K562 (cell line): Measurements from ENCODE around the gene CD55. TPM values are rescaled to one million over a fixed set of nuclear protein-coding genes. Genes with fewer than 3 reads are reported as not detected.

Source experiments
- ARHGAP35 ChIP-seq: fragments of 450-650 bp; IDR thresholded peaks from 2 replicates; pipeline ENCODE4 v1.6.1; 2018; ENCODE audit not compliant: partially characterized antibody
- BACH1 ChIP-seq: fragments of 200-800 bp; sonication (Bioruptor generic); IDR thresholded peaks from 2 replicates; pipeline ENCODE4 v1.6.1; 2016; ENCODE audit warnings: missing genetic modification characterization, missing compliant biosample characterization
- CBFA2T3 ChIP-seq: fragments of 450-650 bp; IDR thresholded peaks from 2 replicates; pipeline ENCODE4 v1.6.1; 2017
- CBX1 ChIP-seq: sonication (generic); IDR thresholded peaks from 2 replicates; pipeline ENCODE4 v1.6.1; 2016; ENCODE audit warnings: antibody characterized with exemption, low read depth, mild to moderate bottlenecking
- CEBPG ChIP-seq, 3 experiments: fragments of 200-800 bp in 1 of 3; sonication (Bioruptor generic) in 1 of 3; sonication (generic) in 1 of 3; formaldehyde crosslinking in 1 of 3; IDR thresholded peaks in 2 of 3; conservative IDR thresholded peaks in 1 of 3; 2 replicates each; pipeline versions ENCODE4 v1.6.1 to v1.8.0; 2016 to 2022; ENCODE audit warnings: missing compliant biosample characterization in 2 of 3, missing genetic modification characterization in 2 of 3, mild to moderate bottlenecking in 1 of 3, missing genetic modification reagents in 1 of 3
- E2F8 ChIP-seq: fragments of 450-650 bp; IDR thresholded peaks from 2 replicates; pipeline ENCODE4 v1.7.1; 2018; ENCODE audit warnings: mild to moderate bottlenecking, low read depth; ENCODE audit not compliant: partially characterized antibody
- FOS ChIP-seq: IDR thresholded peaks from 3 replicates; pipeline ENCODE4 v1.6.1; 2011; ENCODE audit not compliant: insufficient read length; ENCODE audit errors: extremely low read depth
- HCFC1 ChIP-seq: IDR thresholded peaks from 2 replicates; pipeline ENCODE4 v1.6.1; 2012; ENCODE audit warnings: low read depth, low read length, improper control_type of control experiment
- HEY1 ChIP-seq: fragments of 250-450 bp; sonication (Bioruptor Pico); IDR thresholded peaks from 2 replicates; pipeline ENCODE4 v1.5.0; 2020; ENCODE audit warnings: mild to moderate bottlenecking, moderate library complexity, borderline replicate concordance
- KLF16 ChIP-seq: IDR thresholded peaks from 2 replicates; pipeline ENCODE4 v1.6.1; 2016; ENCODE audit warnings: antibody characterized with exemption
- MBD1 ChIP-seq: fragments of 250-450 bp; sonication (Bioruptor Pico); IDR thresholded peaks from 2 replicates; pipeline ENCODE4 v1.8.0; 2022; ENCODE audit warnings: inconsistent platforms
- NFIC ChIP-seq: fragments of 450-650 bp; IDR thresholded peaks from 2 replicates; pipeline ENCODE4 v1.6.1; 2017; ENCODE audit warnings: mild to moderate bottlenecking, inconsistent platforms
- PTTG1 ChIP-seq: fragments of 450-650 bp; IDR thresholded peaks from 2 replicates; pipeline ENCODE4 v1.6.1; 2016; ENCODE audit warnings: low read depth, mild to moderate bottlenecking, missing genetic modification characterization, missing compliant biosample characterization
- RB1 ChIP-seq: fragments of 450-650 bp; IDR thresholded peaks from 2 replicates; pipeline ENCODE4 v1.6.1; 2017; ENCODE audit warnings: low read depth, mild to moderate bottlenecking
- SAFB2 ChIP-seq: fragments of 200-400 bp; formaldehyde crosslinking; IDR thresholded peaks from 2 replicates; pipeline ENCODE4 v1.6.1; 2018; ENCODE audit warnings: borderline replicate concordance, low read length, low read depth, moderate library complexity; ENCODE audit not compliant: severe bottlenecking
- SNIP1 ChIP-seq: fragments of 450-650 bp; IDR thresholded peaks from 2 replicates; pipeline ENCODE4 v1.7.1; 2017; ENCODE audit warnings: low read depth, mild to moderate bottlenecking
- ZFP1 ChIP-seq: fragments of 450-650 bp; formaldehyde crosslinking; IDR thresholded peaks from 2 replicates; pipeline ENCODE4 v1.4.0; 2020; ENCODE audit warnings: mild to moderate bottlenecking, mixed read lengths
- ZNF134 ChIP-seq: fragments of 250-450 bp; sonication (Bioruptor Pico); conservative IDR thresholded peaks from 2 replicates; pipeline ENCODE4 v1.4.0; 2020
- ZNF695 ChIP-seq: fragments of 450-650 bp; formaldehyde crosslinking; IDR thresholded peaks from 2 replicates; pipeline ENCODE4 v1.4.0; 2020; ENCODE audit warnings: mild to moderate bottlenecking, moderate library complexity
- polyA plus RNA-seq, 8 experiments: library from polyadenylated mRNA; depleted of rRNA in 4 of 8; stranded (reverse) in 5 of 8; unstranded in 3 of 8; fragments of >200 nt; fragmentation: Nextera tagmentation in 2 of 8; fragmentation: Illumina TruSeq in 1 of 8; extraction: Ambion mirVana in 2 of 8; extraction: Trizol in 1 of 8; gene quantifications; 2 replicates each; pipeline versions ENCODE4 v1.2.1 to v1.2.3, GENCODE V29; 2011 to 2014; ENCODE audit warnings: inconsistent platforms in 1 of 8, missing spikeins in 1 of 8
- total RNA-seq, 7 experiments: library from RNA; depleted of rRNA in 6 of 7; stranded (reverse); fragments of >200 nt in 6 of 7; fragmentation: Illumina TruSeq in 2 of 7; extraction: Trizol in 2 of 7; gene quantifications; 2 replicates each; pipeline versions ENCODE4 v1.2.1 to v1.2.3, GENCODE V29; 2011 to 2021; ENCODE audit warnings: low replicate concordance in 1 of 7

Gene CD55
- total and polyA plus RNA-seq, 9 of the 15 experiments (the other 6 are each of a cell fraction or from before 2014, with no cell fraction given) = 17.7 to 150 (median 97.0) TPM

GRCh38 chr1:207311888-207312603, 9.4 kb upstream of the CD55 start (continued):
- TF ChIP-seq ZNF695 (no peak), HEY1 (no peak), PTTG1 (tag) (peak; percentile 88), NFIC (no peak), ARHGAP35 (no peak), CBFA2T3 (peak; percentile 3; the same call in 1 of the 2 replicates), E2F8 (no peak), HCFC1 (no peak), MBD1 (CRISPR knock-in tag) (no peak; the same call in 1 of the 2 replicates), KLF16 (no peak), FOS (no peak), CEBPG (CRISPR knock-in tag; IDR thresholded peaks at IDR 0.05) (no peak), CEBPG (tag; conservative IDR thresholded peaks at IDR 0.05 in 1 of 2, IDR thresholded peaks at IDR 0.05 in 1 of 2) (no peak), BACH1 (tag) (peak; percentile 83), SAFB2 (no peak), ZFP1 (CRISPR knock-in tag) (peak; percentile 81), CBX1 (no peak), RB1 (no peak), SNIP1 (no peak), ZNF134 (CRISPR knock-in tag) (peak; percentile 59)
